Mesenchymal stem cell (in vitro differentiated cells and primary cell): Measurements from ENCODE around the gene DIPK1C.

Experiments used
- DNase-seq: peaks from one replicate; pipeline ENCODE4 v3.0.0-alpha.2; 2013
- H2AFZ ChIP-seq: one replicate; pipeline ENCODE4 v1.6.1; 2013; ENCODE audit warnings: low read depth, mild to moderate bottlenecking, control low read depth, inconsistent platforms, low read length, moderate library complexity
- H2AK5ac ChIP-seq: 2 replicates; pipeline ENCODE4 v1.6.1; 2013; ENCODE audit warnings: low read length, moderate library complexity, mild to moderate bottlenecking, inconsistent platforms; ENCODE audit not compliant: severe bottlenecking
- H2BK120ac ChIP-seq: one replicate; pipeline ENCODE4 v1.6.1; 2013; ENCODE audit warnings: low read depth, mild to moderate bottlenecking, inconsistent platforms, low read length, moderate library complexity
- H2BK12ac ChIP-seq, 2 experiments: one replicate each; pipeline ENCODE4 v1.6.1; 2013; ENCODE audit warnings: inconsistent platforms in 2 of 2, low read length in 2 of 2, mild to moderate bottlenecking in 2 of 2, moderate library complexity in 2 of 2, control low read depth in 1 of 2
- H2BK15ac ChIP-seq: one replicate; pipeline ENCODE4 v1.6.1; 2013; ENCODE audit warnings: mild to moderate bottlenecking, low read depth, inconsistent platforms; ENCODE audit not compliant: poor library complexity, severe bottlenecking
- H2BK5ac ChIP-seq: 2 replicates; pipeline ENCODE4 v1.6.1; 2013; ENCODE audit warnings: low read depth, mild to moderate bottlenecking, low read length, control low read depth, inconsistent platforms; ENCODE audit not compliant: poor library complexity, severe bottlenecking
- H3K14ac ChIP-seq, 2 experiments: one replicate each; pipeline ENCODE4 v1.6.1; 2013; ENCODE audit warnings: inconsistent platforms in 2 of 2, low read length in 2 of 2, control low read depth in 1 of 2, mild to moderate bottlenecking in 1 of 2, moderate library complexity in 1 of 2
- H3K18ac ChIP-seq, 2 experiments: one replicate each; pipeline ENCODE4 v1.6.1; 2013; ENCODE audit warnings: inconsistent platforms in 2 of 2, low read length in 2 of 2, control low read depth in 1 of 2, low read depth in 1 of 2, mild to moderate bottlenecking in 1 of 2
- H3K23ac ChIP-seq, 2 experiments: one replicate each; pipeline ENCODE4 v1.6.1; 2013; ENCODE audit warnings: inconsistent platforms in 2 of 2, low read length in 2 of 2, mild to moderate bottlenecking in 2 of 2, moderate library complexity in 2 of 2, control low read depth in 1 of 2
- H3K27ac ChIP-seq: 2 replicates; pipeline ENCODE4 v1.5.1; 2013; ENCODE audit warnings: mild to moderate bottlenecking, moderate library complexity, low read length, control low read depth, inconsistent platforms; ENCODE audit not compliant: poor library complexity, severe bottlenecking
- H3K27me3 ChIP-seq, 2 experiments: 2 replicates each; pipeline versions ENCODE4 v1.6.1 to v1.7.0; 2013; ENCODE audit warnings: low read length in 2 of 2, mild to moderate bottlenecking in 2 of 2, moderate library complexity in 2 of 2, control low read depth in 1 of 2, inconsistent platforms in 1 of 2; ENCODE audit not compliant: control insufficient read depth in 1 of 2, insufficient read depth in 1 of 2
- H3K36me3 ChIP-seq, 2 experiments: 2 replicates each; pipeline versions ENCODE4 v1.6.1 to v1.7.0; 2013; ENCODE audit warnings: low read length in 2 of 2, control low read depth in 1 of 2, inconsistent platforms in 1 of 2, low read depth in 1 of 2, mild to moderate bottlenecking in 1 of 2; ENCODE audit not compliant: insufficient read depth in 2 of 2, control insufficient read depth in 1 of 2
- H3K4ac ChIP-seq, 2 experiments: one replicate each; pipeline ENCODE4 v1.6.1; 2013; ENCODE audit warnings: inconsistent platforms in 2 of 2, low read length in 2 of 2, mild to moderate bottlenecking in 2 of 2, moderate library complexity in 2 of 2, control low read depth in 1 of 2, low read depth in 1 of 2
- H3K4me1 ChIP-seq: 2 replicates; pipeline ENCODE4 v1.6.1; 2013; ENCODE audit warnings: low read depth, low read length, control low read depth; ENCODE audit not compliant: control insufficient read depth, insufficient read depth
- H3K4me2 ChIP-seq: 2 replicates; pipeline ENCODE4 v1.6.1; 2013; ENCODE audit warnings: low read length, mild to moderate bottlenecking, inconsistent platforms; ENCODE audit not compliant: poor library complexity, severe bottlenecking
- H3K4me3 ChIP-seq, 2 experiments: 2 replicates each; pipeline versions ENCODE4 v1.5.1 to v1.7.0; 2013; ENCODE audit warnings: low read length in 2 of 2, mild to moderate bottlenecking in 2 of 2, control low read depth in 1 of 2, low read depth in 1 of 2; ENCODE audit not compliant: insufficient read depth in 1 of 2
- H3K79me1 ChIP-seq: replicated peaks from 2 replicates; pipeline ENCODE4 v1.6.1; 2013; ENCODE audit warnings: mild to moderate bottlenecking, control low read depth, low read length, inconsistent platforms; ENCODE audit not compliant: poor library complexity, severe bottlenecking
- H3K9ac ChIP-seq: 2 replicates; pipeline ENCODE4 v1.7.0; 2013; ENCODE audit warnings: mild to moderate bottlenecking, low read length, moderate library complexity
- H3K9me3 ChIP-seq: 2 replicates; pipeline ENCODE4 v1.7.0; 2013; ENCODE audit warnings: mild to moderate bottlenecking, low read length; ENCODE audit not compliant: control insufficient read depth
- H4K8ac ChIP-seq: one replicate; pipeline ENCODE4 v1.6.1; 2013; ENCODE audit warnings: inconsistent platforms, mild to moderate bottlenecking, low read length, moderate library complexity
- H4K91ac ChIP-seq: one replicate; pipeline ENCODE4 v1.6.1; 2013; ENCODE audit warnings: mild to moderate bottlenecking, low read length, inconsistent platforms
- WGBS: methylation state at CpG from one replicate; pipeline ENCODE4 v1.1.7; 2013; ENCODE audit warnings: mixed read lengths; 5-methylcytosine and 5-hydroxymethylcytosine counted together

Gene DIPK1C

GRCh38 chr18:74410441-74410992 is 46.6 kb downstream of the DIPK1C start:
- H4K91ac ChIP-seq: no peak overlapping the region
- H3K4me3 ChIP-seq: no peak overlapping the region
- H4K8ac ChIP-seq: no peak overlapping the region
- H2AK5ac ChIP-seq: no peak overlapping the region
- H3K9me3 ChIP-seq: no peaks in the 10 kb centered on the region
- H3K18ac ChIP-seq: no peak overlapping the region
- H3K23ac ChIP-seq: no peak overlapping the region
- H3K14ac ChIP-seq: no peak overlapping the region
- H2BK120ac ChIP-seq: no peak overlapping the region
- peaks cover 16 to 70% of the 10 kb centered on the region in 2 experiments for H3K27me3 ChIP-seq
- H2AFZ ChIP-seq: no peak overlapping the region
- no peak overlapping the region for H2BK15ac ChIP-seq
- H3K79me1 ChIP-seq: no peaks in the 10 kb centered on the region
- H2BK12ac ChIP-seq: no peak overlapping the region
- H3K4me1 ChIP-seq: peaks cover 1% of the 10 kb centered on the region
- H3K9ac ChIP-seq: no peak overlapping the region
- H3K4me2 ChIP-seq: no peak overlapping the region
- no peaks in the 10 kb centered on the region for H3K36me3 ChIP-seq
- H3K27ac ChIP-seq: no peak overlapping the region
- H3K4ac ChIP-seq: no peak overlapping the region
- WGBS: 81% methylated on average over 8 of the region's 8 CpGs
- no peak for DNase-seq
- no peak overlapping the region for H2BK5ac ChIP-seq

- Histone ChIP-seq H2AK5ac (no peak overlapping the region), H2BK120ac (no peak overlapping the region), H2AFZ (no peak overlapping the region), H3K79me1 (no peaks in the 10 kb centered on the region), H3K4me3 (no peak overlapping the region), H3K23ac (no peak overlapping the region), H3K14ac (no peak overlapping the region), H3K9ac (no peak overlapping the region), H3K4ac (no peak overlapping the region), H4K8ac (no peak overlapping the region), H3K4me2 (no peak overlapping the region), H3K27ac (no peak overlapping the region), H4K91ac (no peak overlapping the region), H3K27me3 (peaks cover 16 to 55% of the 10 kb centered on the region in 2 experiments), H2BK5ac (no peak overlapping the region), H3K36me3 (no peaks in the 10 kb centered on the region), H3K4me1 (peaks cover 1% of the 10 kb centered on the region), H3K18ac (no peak overlapping the region), H3K9me3 (no peaks in the 10 kb centered on the region), H2BK12ac (no peak overlapping the region), H2BK15ac (no peak overlapping the region)
- WGBS: 68% methylated on average over 2 of the region's 2 CpGs
- DNase-seq: no peak
Measured at GRCh38 chr18:74407888-74408287, 49.2 kb downstream of the DIPK1C start.

GRCh38 chr18:74402806-74403433 is 54.2 kb downstream of the DIPK1C start:
- 40% methylated on average over 6 of the region's 9 CpGs for WGBS
- Histone ChIP-seq H3K14ac (no peak overlapping the region), H3K9ac (no peak overlapping the region), H2AFZ (no peak overlapping the region), H3K23ac (no peak overlapping the region), H2AK5ac (no peak overlapping the region), H3K36me3 (no peaks in the 10 kb centered on the region), H3K4ac (no peak overlapping the region), H3K27me3 (peaks cover 4 to 59% of the 10 kb centered on the region in 2 experiments), H3K18ac (no peak overlapping the region), H2BK120ac (no peak overlapping the region), H3K79me1 (no peaks in the 10 kb centered on the region), H3K9me3 (no peaks in the 10 kb centered on the region), H2BK12ac (no peak overlapping the region), H2BK5ac (no peak overlapping the region), H4K8ac (no peak overlapping the region), H4K91ac (no peak overlapping the region), H3K4me1 (no peaks in the 10 kb centered on the region), H3K4me3 (no peak overlapping the region), H3K4me2 (no peak overlapping the region), H3K27ac (no peak overlapping the region), H2BK15ac (no peak overlapping the region)
- no peak for DNase-seq

GRCh38 chr18:74400813-74401212 is 56.3 kb downstream of the DIPK1C start:
- Histone ChIP-seq H3K27ac (no peak overlapping the region), H3K79me1 (no peaks in the 10 kb centered on the region), H3K27me3 (peaks cover 0 to 56% of the 10 kb centered on the region in 2 experiments), H3K36me3 (no peaks in the 10 kb centered on the region), H3K4me1 (no peaks in the 10 kb centered on the region), H2AFZ (no peak overlapping the region), H4K8ac (no peak overlapping the region), H2AK5ac (no peak overlapping the region), H3K18ac (no peak overlapping the region), H2BK12ac (no peak overlapping the region), H2BK5ac (no peak overlapping the region), H3K4me2 (no peak overlapping the region), H3K9ac (no peak overlapping the region), H3K4ac (no peak overlapping the region), H3K14ac (no peak overlapping the region), H3K23ac (no peak overlapping the region), H2BK15ac (no peak overlapping the region), H3K4me3 (no peak overlapping the region), H4K91ac (no peak overlapping the region), H3K9me3 (no peaks in the 10 kb centered on the region), H2BK120ac (no peak overlapping the region)
- no peak for DNase-seq
- WGBS: 80% methylated on average over 3 of the region's 4 CpGs
